Measurements from ENCODE around the gene SYT1.
"Not testable (repeated sequence)": the region's sequence is repeated elsewhere in the genome, so short reads cannot be mapped to it uniquely, and the experiment has no call there.

SYT1 gene
- 0 to 0.61 reads per million in 2 donors for total RNA-seq

DNA sequence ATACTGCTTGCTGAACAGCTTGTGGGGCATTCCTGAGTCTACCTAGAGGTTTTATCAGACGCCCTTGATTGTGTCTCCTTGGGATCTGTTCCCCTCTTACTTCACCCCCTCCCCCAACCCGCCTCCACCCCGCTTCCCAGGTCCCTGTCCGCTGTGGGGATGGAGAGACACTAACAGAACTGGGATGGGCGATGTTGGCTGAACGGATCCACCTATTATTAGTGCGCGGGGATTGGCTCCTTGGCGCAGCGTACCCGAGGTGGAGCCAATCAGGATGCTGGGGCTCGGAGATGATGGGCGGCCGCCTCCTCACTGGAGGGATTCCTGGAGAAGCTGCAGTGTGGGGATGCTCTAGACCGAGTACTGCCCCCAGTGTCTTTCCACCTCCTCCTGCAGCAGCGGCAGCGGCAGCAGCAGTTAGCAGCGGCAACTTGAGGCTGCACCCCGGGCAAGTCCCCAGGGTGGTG, at the start of gene SYT1:
TSS of gene SYT1 (plus strand) at position 372 of the 467 bp plus-strand sequence.
- no peak for DNase-seq

DNA sequence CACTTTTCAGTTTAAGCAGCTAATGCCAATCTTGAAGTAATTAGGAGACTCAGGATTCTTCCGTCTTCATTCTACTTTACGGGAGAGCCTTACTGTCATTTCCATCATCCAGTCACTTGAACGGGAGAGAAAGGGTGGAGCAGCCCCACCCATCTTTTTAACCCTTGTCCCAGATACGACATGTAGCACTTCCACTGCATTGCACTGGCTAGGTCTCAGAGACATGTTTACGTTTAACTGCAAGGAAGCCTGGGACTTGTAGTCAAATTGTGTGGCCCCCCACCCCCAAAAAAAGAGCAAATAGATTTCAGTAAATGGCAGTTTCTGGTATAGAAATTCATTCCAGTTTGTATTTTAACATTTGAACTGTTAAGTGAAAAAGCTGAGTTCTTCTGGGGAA, 46.1 kb upstream of the SYT1 start:
- DNase-seq: no peak

DNA sequence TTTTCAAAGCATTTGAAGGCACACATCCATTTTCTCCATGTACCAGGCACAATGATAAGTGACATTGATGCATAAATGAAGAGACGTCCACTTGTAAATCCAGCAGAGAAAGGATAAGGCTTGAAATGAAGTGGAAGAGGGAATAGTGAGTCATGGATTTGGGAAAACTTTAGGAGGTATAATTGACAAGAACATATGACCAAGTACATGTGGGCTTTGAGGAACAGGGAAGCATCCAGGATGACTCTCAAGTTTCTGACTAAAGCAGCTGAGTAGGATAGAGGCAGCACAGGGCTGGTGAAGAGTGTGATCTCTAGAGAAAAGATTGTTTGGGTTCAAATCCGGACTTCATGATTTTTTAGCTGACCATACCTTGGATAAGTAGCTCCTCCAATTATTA, 43.6 kb upstream of the SYT1 start:
- DNase-seq: no peak

DNA sequence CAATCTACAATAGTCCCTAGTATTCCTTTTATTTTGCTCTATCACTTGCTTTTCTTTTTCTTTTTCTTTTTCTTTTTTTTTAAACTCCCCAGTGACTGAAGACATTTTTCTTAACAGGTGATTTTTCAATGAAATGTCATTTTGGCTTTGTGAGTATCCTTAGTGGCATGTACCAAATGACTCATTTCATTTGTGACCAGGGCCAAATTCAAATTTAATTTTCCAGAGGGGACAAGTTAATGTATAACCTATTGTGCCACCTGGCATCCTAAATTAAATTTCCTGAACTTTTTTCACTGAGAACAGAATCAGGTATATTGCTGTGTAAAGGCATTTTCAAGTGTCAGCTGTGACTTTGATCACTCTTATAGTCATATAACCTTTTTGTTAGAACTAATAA, 39.7 kb upstream of the SYT1 start:
- DNase-seq: no peak

DNA sequence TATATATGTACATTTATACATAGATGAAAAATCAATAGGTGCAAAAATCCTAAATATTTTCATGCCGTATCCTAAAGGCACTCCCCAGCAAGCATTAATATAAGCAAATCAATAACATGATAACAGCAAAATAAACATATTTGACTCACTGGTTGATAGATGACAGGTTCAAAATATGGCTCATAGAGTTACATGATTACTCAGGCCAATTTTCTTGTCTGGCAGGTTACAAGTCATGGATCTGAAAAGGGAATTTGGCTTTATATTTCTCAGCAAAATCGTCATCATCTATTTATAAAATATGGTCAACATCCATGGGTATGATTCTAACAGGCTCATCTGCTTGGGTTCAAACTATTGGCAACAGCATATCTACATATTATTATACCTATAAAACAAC, 34.9 kb upstream of the SYT1 start:
- DNase-seq: no peak

DNA sequence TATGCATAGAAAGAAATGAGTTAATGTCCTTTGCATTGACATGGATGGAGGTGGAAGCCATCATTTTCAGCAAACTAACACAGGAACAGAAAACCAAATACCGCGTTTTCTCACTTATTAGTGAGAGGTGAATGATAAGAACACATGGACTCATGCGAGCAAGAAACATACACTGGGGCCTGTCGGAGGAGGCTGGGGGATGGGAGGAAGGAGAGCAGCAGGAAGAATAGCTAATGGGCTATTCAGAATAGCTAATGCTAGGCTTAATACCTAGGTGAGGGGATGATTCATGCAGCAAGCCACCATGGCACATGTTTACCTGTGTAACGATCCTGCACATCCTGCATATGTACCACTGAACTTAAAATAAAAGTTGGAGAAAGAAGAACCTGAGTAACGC, 29.1 kb upstream of the SYT1 start:
- no peak for DNase-seq

DNA sequence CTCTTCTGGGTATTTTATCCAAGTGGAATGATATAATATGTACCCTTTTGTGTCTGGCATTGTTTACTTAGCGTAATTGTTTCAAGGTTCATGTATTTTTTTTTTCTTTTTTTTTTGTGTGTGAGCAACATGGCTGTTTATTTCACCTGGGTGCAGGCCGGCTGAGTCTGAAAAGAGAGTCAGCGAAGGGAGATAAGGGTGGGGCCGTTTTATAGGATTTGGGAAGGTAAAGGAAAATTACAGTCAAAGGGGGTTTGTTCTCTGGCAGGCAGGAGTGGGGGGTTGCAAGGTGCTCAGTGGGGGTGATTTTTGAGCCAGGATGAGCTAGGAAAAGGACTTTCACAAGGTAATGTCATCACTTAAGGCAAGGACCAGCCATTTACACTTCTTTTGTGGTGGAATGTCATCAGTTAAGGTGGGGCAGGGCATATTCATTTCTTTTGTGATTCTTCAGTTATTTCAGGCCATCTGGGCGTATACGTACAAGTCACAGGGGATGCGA, 24.0 kb upstream of the SYT1 start:
- not testable (repeated sequence) for DNase-seq

DNA sequence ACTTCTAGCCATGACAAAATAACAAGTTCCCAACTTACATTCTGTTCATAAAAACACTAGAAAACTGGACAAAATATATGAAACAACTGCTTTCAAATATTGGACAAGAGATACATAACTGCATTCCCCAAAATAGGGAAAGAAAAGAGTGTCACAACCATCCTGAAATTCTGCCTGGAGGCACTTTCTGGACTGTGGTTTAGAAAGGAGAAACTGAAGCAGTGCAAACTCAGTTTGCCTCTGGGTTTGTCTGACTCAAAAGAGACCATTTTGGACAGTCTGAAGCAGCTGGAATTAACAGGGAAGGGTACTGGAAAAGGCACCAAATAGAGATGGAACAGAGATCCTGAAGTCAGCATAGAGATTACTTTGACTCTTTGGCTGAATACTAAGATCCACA, 11.3 kb upstream of the SYT1 start:
- DNase-seq: no peak

DNA sequence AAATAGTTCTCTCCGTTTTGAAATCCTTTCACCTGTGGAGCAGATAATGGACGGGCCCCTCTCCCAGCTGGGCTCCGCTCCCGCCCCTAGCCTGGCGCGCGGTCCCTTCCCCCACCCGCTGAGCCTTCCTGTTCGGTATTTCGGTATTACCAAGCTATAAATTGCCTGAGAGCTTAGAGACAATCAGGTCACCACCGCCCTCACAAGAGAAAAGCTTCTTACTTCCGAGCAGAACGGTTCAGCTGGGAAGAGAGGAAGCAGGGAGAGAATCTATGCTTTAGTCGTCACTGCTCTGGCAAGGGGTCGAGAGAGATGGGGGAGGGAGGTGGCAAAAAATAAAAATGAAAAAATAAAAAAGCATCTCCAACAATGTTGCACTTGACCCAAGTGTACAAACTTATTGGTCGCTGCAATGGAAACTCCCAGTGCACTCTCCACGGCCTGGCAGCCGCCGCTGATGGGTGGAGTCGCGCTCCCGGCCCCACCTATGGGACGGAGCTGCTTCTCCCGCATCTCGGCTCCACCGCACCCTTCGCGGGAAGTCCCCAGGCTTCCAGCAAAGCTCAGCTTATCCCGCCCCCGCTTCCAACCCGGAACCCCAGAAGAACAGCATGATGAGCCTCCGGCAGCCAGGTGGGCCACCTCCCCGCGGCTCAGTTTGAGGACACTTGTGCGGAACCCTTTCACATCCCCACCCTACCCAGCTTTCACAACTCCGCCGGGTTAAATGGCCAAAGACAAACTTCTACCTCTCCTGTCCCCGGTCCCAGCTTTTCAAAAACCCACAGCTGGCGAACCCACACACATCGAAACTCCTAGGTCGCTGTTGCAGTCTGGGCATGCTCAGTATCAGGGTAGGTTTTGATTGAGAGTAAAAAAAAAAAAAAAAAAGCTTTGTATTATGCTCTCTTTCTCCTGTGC, 832 bp upstream of the SYT1 start:
- DNase-seq: no peak

DNA sequence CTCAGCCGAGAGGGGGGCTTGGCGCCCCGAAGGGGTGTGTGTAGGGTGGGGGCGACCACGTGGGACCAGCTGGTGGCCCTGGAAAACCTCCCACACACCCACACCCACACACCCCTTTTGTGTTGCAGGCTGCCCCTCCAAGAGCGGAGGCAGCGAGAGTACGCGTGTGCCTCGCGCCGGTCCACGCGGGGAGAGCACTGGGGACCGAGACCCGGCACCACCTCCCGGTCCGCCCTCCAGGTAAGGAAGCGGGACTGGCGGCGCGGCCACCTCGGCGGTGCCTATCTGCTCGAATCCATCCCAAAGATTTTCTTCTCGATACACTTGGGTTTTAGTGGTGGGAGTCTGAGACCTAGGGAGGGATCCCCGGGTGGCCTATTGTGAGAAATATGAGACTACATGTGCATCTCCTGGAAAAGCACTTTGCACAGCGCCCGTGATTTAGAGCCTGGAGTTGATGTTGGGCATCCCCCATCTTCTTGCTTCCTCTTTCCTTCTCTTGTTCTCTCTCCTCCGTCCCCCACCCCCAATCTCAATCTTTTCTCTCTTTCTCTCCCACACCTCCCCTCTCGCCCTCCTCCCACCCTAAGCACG, 393 bp downstream of the SYT1 start:
- no peak for DNase-seq

DNA sequence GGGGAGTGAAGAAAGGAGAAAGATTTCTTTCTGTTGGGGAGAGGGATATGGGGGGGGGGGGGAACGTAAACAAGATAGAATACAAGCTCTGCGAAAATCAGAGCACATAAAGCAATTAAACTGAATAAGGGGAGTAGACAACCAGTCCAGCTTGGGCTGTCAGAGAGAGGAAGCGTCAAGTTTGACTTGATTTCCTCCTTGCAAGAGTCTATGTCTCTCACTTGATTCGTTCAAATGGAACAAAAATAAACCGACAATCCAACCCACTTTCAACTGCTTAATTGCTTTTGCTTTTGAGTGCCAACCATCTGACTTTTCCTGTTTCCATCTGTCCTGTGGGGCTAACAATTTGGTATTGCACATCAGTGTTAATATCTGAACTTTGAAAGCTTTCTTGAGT, 942 bp downstream of the SYT1 start:
- no peak for DNase-seq

DNA sequence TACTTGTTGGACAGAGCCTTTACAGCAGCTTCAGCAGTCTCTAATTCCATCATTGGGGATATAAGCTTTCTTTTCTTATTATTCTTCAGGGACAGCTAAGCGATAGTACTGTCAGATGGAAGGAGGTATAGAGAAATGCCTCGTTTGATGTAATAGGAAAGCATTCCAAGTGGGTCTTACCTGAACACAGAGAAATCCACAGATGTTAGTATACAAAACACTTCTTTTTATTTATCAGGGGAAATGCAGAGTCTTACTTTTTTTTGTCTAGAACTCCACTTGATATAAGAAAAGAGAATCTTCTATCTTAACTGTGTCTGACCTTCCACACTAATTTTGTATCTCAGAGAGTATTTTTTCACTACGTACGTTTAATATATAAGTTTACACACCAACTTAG, 1.9 kb downstream of the SYT1 start:
- no peak for DNase-seq

DNA sequence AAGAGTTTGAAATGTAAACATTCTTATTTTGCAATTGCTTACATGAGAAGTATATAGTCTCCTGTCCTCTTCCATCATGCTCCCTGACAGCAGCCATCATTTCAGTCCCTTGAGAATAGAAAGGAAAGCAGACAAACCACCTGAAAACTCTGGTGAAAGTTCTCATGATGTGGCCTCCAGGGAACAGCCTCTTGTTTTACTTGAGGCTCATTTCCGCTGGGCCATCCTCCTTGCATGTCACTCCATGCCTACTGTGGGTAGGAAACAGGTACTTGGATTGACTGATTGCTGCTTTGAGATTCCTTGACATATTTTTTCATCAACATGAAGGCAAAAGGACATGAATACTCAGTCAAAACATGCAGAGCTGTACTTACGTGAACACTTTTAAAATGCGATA, 6.0 kb downstream of the SYT1 start:
- no peak for DNase-seq

DNA sequence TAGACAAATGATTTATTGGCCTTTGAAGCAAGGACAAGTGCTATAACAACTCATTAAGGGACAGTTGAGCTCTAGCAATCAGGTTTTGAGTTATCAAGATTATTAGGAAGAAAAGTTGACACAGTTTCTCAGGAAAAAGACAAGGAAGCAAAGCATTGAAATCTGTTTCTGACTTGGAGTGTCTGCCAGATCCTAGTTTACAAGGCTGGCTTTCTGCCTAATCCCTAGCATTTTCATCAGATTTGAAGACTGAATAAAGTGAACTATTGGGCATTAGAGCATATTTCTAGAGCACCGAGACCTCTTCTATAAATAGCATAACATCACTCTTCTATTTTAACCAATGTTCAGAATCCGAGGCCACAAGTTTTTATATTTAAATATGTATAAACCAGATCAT, 7.0 kb downstream of the SYT1 start:
- DNase-seq: no peak

DNA sequence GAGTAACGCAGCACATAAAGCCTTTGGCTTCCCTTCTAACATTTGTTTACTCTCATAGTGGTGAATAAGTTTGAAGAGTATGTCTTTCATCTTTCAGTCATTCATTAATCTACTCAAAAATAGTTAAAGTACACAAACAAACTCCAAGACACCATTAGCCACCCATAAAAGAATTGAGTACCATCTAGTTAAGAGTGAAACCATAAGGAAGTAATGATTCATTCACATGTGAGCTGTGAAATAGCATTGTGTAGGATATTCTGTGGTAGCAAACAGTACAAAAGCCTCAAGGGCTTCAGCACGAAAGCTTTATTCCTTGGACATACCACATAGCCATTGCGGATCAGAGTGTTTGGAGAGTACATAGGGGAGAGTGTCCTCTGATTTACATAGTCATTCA, 13.9 kb downstream of the SYT1 start:
- DNase-seq: no peak

DNA sequence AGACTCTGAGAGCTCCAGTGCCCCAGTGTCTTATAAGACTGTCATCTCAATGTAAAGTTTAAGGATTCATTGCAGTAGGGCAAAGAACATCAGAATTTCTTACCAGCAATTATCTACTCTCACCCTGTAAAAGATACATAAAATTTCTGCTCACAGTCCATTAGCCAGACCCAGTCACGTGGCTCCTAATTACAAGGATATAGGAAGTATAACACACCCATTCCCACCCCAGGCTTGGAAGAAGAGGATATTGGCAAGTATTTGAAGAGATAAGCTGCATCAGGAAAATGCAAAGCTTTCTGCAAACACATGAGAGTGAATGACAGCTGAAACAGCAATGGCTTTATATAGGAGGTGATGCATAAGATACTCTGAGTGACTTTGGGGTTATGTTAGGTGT, 14.3 kb downstream of the SYT1 start:
- no peak for DNase-seq

DNA sequence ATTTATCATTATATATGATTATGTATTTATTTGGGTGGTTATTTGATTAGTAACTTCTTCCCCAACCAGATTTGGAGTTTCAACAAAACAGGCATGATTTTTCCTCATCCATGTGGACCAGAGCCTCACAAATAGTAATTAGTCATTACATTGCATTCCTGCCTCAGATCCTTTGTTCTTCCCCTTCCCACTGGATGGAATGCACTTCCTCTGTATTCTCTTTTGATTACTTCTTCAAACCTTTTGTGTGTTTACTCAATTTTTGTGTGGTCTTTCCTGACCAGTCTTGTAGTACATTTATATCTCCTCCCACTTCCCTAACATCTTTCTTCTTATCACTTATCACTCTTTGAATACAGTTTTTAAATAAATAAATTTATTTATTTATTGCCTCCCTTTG, 15.5 kb downstream of the SYT1 start:
- no peak for DNase-seq

DNA sequence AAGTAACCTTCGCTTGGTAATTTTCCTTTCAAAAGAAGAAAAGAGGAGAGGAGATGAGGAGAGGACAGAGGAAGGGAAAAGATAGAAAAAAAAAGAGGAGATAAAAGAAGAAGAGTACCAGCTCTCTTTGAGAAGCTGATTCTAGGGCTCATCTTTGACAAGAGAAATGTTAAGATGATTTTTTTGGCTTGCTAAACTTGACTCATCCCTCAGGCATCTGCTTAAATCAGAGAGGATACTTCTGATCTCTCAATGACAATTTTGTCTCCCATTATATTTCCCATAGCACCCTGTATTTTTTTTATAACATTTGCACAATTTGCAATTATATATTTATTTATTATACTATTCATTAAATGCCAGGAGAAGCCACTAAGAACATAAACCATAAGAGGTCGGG, 17.1 kb downstream of the SYT1 start:
- DNase-seq: no peak

DNA sequence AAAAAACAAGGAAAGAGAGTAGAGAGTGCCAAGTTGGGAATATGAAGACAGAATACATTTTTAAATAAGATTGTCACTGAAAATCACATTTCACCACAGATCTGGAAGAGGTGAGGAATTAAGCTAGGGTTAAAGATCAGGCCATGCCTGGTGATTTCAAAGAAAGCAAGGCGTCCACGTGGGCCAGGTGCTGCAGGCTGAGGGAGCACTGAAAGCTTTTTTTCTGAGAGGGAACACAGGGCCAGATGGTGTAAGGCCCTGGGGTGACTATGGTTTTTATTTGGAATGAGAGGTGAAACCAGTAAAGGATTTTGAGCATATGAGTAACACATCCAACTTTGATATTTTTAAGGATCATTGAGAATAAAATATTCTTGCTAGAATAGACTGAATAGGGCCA, 20.9 kb downstream of the SYT1 start:
- DNase-seq: no peak

DNA sequence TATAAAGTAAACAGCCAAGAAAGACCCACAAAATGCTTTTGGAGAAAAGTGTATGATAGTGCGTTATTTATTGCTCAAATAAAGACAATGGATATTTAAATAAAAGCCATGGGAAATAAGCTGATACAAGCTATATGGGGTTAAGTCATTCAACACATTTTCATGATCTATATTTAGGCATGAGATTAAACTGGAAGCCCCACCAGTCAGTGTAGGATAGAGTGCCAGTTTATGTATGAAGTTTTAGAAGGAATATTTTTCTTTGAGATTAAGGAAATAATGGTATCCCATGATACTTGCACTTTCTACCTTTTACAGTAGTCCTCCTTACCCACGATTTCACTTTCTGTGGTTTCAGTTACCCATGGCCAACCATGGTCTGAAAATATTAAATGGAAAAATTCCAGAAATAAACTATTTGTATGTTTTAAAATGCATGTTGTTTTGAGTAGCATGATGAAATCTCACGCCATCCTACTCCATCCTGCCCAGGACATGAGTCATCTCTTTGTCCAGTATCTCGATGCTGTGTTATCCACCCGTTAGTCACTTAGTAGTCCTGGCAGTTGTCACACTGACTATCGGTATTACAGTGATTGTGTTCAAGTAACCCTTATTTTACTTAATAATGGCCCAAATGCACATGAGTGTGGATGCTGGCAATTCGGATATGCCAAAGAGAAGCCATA, 22.3 kb downstream of the SYT1 start:
- no peak for DNase-seq

DNA sequence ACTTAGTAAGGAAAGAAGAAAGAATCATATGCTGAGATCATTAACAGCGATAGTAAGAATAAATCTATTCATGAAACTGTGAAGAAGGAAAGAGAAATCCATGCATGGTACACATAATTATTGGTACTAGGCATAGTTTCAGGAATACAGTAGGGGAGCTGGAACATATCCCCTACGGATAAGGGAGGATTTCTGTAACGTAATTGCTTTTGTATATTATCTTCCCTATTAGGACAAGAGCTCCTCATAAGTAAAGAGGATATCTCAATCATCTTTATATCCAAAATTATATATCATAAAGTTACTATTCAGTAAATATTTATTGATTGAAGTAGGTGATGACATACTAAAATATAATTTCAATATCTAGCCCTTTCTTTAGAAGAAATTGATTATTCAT, 22.9 kb downstream of the SYT1 start:
- DNase-seq: no peak

DNA sequence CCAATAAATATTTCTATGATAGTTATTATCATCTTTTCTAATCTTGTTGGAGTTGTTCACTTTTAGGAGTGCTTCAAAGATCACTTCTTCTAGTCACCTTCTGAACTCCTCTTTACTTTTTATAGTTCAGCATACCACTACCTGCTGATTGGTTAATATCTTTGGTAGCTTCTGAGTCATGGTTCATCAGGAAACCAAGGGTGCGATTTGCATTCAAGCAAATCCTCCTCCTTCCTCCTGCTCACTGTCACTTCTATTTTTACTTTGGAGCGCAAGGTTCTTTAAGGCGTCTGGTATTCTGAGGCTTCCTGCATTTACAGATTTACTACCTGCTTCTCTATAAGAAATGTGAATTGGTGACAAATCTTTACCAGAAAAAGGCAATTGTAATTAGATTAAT, 24.0 kb downstream of the SYT1 start:
- no peak for DNase-seq

DNA sequence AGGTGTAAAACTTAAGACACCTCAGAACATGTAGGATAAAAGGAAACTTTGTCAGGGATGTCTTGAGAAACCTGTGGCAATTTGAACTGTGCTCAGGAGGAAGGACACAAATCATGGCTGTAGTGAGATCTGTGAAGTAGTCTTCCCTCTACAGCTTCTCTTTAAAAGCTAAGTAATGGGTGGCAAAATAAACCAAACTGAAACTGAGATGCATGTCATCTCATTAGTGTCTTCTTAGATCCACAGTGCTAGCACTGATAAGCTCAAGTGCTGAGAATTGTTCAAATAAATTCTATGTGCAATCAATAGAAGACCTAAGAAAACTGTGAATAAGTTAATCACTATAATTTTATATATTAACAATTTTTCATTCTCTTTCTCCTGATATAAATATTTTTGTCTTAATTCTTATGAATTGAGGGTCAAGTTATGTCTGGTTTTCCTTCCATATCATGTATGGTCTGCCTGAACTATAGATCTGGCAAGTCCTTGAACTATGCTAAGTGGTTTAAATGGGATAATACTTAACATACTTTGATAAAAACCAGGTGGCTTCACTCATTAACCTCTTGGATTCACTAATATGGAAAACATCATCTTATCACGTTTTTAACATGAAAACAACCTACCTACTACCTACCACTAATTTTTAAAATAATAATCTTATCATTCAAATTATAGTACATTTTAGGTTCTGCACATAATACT, 27.2 kb downstream of the SYT1 start:
- no peak for DNase-seq
